Activated CD8-positive, alpha-beta memory T cell treated with anti-CD3 and anti-CD28 coated beads, Interleukin-2, amount 50 U/mL, for 4 hours (primary cell): ENCODE data around the gene TEX13A.
"Not testable (repeated sequence)": the region's sequence is repeated elsewhere in the genome, so short reads cannot be mapped to it uniquely, and the experiment has no call there.

Experiments
- DNase-seq: peaks from one replicate; pipeline ENCODE4 v3.0.0-alpha.2; 2020

TEX13A gene

GRCh38 chrX:105220636-105221035, at the start of gene TEX13A:
TEX13A (minus strand) TSS chrX:105220694; CDS start chrX:105220397, 297 bp downstream.
- DNase-seq: no peak

DNA sequence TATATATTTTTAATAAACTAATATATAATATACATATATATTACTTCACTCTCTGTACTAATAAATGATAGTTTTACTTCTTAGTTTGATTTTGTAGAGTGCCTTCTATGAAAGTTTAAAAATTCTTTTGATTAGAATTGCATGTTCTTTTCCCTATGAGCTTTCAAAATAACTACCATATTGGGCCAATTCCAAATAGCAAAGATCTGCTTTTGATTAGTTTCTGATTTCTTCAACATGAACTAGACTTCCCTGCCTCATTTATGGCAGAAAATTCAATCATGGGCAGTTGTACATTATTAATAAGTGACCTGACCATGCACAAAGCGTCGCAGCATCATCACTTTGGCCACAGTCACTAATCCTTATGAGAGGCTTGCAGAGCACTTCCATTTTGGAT, 48.9 kb upstream of the TEX13A start:
- DNase-seq: no peak

DNA sequence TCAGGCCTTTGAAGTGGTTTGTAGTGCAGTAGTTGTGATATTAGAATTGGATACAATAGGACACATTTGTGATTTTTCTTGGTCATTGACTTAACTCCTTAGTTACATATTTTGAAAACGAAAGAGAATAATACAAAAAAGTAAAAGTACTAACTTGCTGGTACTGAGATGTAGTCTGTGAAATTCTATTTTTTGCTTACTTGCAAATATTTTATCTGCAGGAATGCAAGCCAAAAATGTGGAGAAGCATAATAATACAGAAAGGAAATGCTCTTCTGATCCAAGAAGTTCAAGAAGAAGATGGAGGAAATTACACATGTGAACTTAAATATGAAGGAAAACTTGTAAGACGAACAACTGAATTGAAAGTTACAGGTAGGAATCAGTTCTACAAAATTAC, 46.7 kb upstream of the TEX13A start:
- no peak for DNase-seq

- DNase-seq: no peak
Observed at GRCh38 chrX:105266456-105266855, 46.0 kb upstream of the TEX13A start.

DNA sequence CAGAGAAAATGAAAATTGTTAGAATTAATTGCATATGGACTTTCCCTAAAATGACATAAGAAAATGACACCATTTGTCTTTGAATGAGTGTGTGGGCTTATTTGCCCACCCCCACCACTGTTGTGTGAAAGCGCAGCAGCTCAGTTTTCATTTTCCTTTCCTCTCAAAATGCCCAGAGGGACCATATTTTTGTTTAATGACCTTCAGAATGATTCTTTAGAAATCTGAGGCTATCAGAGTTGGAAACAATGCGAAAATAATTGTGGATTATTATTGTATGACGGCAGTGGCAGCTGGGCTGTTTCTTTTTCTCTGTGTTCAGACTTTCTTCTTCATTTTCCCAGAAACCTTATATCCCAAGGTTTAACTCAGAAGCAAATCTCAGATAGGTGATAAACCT, 44.6 kb upstream of the TEX13A start:
- DNase-seq: no peak

DNA sequence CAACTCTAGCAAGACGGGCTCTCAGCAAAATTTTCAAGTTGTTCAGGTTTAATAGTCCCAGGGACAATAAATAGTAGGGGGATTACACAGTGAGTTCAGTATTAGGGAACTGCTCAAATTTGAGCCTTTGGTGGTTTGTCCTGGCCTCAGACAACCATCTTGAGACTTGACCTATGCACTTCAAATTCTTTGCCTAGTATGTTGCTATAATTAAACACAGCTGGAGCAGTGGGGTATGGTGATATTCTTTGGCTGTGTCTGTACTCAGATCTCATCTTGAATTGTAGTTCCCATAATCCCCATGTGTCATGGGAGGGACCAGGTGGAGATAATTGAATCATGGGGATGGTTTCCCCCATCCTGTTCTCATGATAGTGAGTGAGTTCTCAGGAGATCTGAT, 43.3 kb upstream of the TEX13A start:
- no peak for DNase-seq

DNA sequence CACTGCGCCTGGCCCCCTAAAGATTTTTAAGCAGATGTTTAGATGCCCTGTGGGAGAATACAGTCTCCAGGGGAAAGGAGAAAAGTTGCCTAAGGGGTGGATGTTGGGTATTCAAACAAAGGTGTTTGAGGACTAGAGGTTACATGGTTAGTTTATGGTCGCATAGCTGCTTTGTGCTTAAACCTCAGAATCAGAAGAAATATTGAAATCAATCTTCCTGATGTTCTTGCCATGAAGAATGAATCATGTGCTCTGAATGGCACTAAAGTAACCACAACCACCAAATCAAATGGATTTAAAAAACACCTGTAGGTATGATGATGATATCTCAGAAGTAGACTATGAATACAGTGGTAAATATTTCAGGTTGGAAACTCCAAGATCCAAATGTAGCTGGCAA, 42.7 kb upstream of the TEX13A start:
- DNase-seq: no peak

- DNase-seq: no peak
Observed at GRCh38 chrX:105260291-105261043, 40.0 kb upstream of the TEX13A start.

DNA sequence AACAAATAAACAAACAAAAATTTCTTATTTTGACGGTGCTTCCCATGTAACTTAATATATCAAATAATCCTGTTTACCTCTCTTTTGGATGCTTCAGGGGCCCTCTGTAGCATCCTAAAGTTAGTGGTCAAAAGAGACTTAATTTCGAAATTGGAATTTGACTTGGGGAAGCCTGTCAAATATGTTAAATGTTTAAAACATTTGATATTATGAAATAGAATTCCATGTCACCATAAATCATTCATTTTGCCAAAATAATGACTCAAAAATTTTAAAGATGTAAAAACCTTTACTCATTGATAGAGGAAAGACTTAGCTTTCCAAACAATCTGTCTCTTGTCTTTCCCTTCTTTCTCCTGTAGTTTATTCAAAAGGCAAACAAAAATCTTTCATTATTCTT, 20.6 kb upstream of the TEX13A start:
- DNase-seq: no peak

DNA sequence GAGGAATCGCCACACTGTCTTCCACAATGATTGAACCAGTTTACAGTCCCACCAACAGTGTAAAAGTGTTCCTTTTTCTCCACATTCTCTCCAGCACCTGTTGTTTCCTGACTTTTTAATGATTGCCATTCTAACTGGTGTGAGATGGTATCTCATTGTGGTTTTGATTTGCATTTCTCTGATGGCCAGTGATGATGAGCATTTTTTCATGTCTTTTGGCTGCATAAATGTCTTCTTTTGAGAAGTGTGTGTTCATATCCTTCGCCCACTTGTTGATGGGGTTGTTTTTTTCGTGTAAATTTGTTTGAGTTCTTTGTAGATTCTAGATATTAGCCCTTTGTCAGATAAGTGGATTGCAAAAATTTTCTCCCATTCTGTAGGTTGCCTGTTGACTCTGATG, 16.9 kb upstream of the TEX13A start:
- not testable (repeated sequence) for DNase-seq

GRCh38 chrX:105229146-105229545, 8.7 kb upstream of the TEX13A start:
- no peak for DNase-seq

GRCh38 chrX:105228602-105229001, 8.1 kb upstream of the TEX13A start:
- no peak for DNase-seq

DNA sequence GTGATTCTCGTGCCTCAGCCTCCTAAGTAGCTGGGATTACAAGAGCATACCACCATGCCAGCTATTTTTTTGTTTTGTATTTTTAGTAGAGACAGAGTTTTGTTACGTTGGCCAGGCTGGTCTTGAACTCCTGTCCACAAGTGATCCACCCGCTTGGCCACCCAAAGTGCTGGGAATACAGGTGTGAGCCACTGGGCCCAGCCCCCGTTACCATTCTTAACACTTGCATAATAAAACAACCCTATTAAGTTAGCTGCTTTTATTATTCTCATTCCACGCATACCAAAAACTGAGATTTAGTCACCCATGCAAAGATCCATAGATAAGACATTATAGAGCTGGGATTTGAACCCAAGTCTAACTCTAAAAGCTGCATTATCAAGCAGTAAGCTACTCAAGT, 6.0 kb upstream of the TEX13A start:
- no peak for DNase-seq

DNA sequence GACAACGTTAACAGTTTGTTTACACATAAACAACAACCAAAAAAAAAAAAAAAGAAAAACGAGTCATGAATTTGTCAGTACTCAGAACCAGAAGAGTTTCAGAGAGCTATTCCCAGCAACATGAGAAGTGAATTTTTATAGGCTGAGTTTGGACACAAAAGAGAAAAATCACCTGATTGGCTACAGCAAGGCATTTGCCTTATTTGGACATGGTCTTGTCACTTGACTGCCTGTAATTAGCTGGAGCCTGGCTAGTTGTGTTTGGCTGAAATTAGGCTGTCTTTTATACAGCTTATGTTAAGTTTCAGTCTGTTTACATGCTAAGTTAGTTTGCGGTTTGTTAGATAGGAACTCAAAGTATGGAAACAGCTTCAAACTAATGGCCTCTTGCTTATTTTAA, 880 bp upstream of the TEX13A start:
- DNase-seq: no peak

DNA sequence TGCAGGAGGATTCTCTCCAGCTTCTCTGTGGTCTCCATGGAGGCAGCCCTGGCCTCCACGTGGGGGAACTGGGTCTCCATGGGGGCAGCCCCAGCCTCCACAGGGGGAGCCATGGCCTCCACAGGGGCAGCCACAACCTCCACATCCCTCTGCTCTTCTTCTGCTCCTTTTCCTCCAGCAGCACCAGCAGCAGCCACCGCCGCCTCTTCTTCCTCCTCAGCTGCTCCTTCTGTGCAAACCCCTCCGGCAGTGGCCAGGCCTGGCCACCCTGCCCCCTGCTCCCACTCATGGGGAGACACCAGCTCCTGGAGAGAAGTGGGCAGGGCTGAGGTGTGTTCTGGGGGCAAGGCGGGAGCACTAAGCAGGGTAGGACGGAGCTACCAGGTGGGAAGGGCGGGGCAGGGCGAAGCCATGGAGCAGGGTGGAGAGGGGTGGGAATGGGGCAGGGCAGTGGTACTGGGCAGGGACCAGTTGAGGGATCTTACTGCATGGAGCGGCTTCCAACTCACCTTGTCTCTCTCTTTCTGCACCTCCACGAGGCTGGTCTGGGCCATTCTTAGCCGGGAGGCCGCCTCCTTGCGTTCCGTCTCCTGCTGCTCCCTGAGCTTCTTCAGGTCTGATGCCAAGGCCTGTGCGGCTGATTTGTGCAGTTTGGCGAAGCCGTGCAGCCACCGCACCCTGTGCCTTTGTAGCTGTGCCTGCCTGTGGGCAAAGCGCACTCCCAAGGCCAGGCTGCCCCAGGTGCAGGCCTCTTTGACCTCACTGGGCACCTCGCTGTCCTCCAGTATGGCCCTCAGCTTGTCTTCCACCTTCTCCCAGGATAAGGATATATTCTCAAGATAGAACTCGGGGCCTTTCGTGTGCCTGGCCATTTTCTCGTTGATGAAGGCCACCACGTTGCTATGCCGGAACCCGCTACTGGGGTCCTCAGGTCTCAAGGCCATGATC, 766 bp downstream of the TEX13A start:
- no peak for DNase-seq

DNA sequence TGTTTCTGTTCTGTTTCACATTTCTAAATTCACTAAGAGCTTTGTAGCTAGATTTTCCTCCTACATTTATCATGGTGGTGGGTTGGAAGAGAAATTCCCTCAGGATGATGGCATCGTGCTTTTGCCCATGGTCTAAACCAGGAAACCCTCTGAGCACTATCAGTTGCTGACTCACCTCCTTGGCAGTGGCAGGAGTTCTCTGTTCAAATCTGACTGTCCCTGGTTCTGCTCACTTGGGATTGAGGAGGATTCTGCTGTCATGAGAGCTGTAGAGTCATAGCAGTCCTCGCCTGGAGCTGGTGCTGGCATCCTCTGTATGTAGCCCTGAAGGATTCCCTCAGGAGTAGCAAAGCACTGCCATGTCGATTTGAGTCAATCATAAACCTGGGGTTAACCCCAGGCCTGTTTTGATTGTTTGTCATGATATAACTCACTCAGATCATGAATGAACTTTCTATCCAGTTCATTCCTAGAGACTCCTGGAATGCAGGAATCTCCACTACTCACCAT, 9.4 kb downstream of the TEX13A start:
- no peak for DNase-seq

DNA sequence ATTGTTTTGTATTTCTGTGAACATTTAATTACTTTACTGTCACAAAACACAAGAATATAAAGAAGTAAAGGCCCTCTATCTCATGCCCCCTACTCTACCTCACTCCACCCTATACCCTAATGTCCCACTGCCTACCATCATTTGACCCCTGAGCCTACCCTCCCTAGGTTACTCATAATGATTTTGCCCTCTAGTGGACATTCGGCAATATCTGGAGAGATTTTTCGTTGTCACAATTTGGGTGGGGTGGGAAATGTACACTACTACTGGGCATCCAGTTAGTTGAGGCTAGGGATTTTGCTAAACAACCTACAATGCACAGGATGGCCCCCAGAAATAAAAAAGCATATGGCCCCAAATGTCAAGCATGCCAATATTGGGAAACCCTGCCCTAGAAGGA, 10.2 kb downstream of the TEX13A start:
- DNase-seq: no peak

GRCh38 chrX:105209406-105209805, 11.1 kb downstream of the TEX13A start:
- DNase-seq: no peak

- no peak for DNase-seq
Observed at GRCh38 chrX:105191878-105192277, 28.6 kb downstream of the TEX13A start.

DNA sequence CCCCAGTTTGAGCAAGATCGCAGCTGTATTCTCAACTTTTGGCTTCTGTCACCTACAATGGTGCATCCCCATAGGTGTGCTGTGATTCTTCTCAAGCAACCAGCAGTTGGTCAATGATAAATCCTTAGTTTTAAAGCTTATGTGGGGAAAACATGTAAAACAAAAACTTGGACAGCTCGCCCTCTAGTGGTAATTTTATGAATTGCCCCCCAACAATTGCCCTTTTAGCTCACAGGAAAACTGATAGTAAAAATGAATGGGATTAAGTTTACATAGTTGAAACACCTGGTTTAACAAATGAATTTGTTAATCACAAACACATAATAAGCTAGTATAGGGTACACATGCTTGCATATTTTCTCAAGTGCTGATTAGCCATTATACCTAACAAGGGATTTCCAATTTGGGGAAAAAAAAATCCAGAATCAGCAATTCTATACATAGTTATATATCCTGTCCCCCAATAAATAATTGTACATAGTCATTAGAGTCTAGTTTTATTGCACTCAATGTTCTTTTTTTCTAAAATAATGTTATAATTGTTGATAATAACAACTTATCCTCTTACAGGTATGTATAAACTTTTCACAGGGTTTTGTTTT, 30.1 kb downstream of the TEX13A start:
- DNase-seq: no peak

DNA sequence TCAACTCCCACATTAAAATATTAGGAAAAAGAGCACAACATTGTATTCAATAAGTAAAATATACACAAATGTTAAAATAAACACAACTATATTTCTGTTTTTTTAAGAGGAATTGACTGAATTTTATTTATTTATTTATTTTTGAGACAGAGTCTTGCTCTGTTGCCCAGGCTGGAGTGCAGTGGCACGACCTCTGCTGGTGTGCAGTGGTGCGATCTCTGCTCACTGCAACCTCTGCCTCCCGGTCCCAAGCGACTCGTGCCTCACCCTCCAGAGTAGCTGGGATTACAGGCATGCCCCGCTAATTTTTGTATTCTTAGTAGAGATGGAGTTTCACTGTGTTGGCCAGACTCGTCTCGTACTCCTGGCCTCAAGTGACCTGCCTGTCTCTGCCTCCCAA, 31.4 kb downstream of the TEX13A start:
- no peak for DNase-seq

DNA sequence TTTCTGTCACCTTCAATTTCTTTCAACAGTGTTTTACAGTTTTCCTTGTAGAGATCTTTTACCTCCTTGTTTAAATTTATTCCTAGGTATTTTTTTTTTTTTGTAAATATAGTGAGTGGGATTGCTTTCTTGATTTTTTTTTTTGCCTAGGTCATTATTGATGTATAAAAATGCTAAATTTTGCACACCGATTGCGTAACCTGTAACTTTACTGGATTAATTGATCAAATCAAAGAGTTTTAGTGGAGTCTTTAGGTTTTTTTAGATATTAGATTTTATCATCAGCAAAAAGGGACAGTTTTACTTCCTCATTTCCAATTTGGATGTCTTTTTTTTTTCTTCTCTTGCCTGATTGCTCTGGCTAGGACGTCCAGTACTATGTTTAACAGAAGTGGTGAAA, 40.9 kb downstream of the TEX13A start:
- no peak for DNase-seq

DNA sequence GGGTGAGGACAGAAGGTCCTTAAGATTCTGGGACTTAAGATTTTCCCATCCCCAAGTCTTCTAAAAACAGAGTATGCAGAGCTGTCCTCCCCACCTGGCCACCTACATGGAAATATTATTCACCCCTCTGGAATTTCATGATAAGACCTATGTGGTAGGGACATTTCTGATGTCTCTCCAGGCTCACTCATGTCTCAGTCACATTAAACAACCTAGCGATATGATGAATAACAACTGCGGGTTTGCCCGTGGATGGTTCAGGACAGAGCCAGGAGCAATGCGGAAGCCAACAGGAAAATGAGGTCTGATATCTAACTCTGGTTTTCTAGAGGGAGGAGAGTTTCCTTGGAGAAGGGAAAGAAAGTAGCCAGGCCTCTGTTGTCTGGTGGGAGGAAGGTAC, 47.4 kb downstream of the TEX13A start:
- no peak for DNase-seq
